Liver (tissue), 9 donors: ENCODE data around the gene IFRD2. TPM values are rescaled to one million over a fixed set of nuclear protein-coding genes. Genes with fewer than 3 reads are reported as not detected.

Experiments used
- DNase-seq: peaks from one replicate; pipeline ENCODE4 v3.0.0-alpha.2; 2017; ENCODE audit warnings: low spot score
- H3K27ac ChIP-seq, 2 donors: one replicate each; pipeline ENCODE4 v1.7.0; 2013; ENCODE audit warnings: inconsistent platforms in 2 of 2, low read length in 2 of 2, control low read depth in 1 of 2, low read depth in 1 of 2, mild to moderate bottlenecking in 1 of 2
- H3K27me3 ChIP-seq, 4 donors: one replicate each; pipeline versions ENCODE4 v1.6.1 to v1.7.0; 2013; ENCODE audit warnings: low read length in 3 of 4, inconsistent platforms in 1 of 4, mild to moderate bottlenecking in 1 of 4, moderate library complexity in 1 of 4; ENCODE audit not compliant: control insufficient read depth in 4 of 4, insufficient read depth in 4 of 4
- H3K36me3 ChIP-seq, 4 donors: one replicate each; pipeline versions ENCODE4 v1.6.1 to v1.7.0; 2013; ENCODE audit warnings: low read length in 3 of 4, mild to moderate bottlenecking in 3 of 4, low read depth in 1 of 4, moderate library complexity in 1 of 4; ENCODE audit not compliant: control insufficient read depth in 4 of 4, insufficient read depth in 3 of 4
- H3K4me1 ChIP-seq, 4 donors: one replicate each; pipeline versions ENCODE4 v1.6.1 to v1.7.0; 2013; ENCODE audit warnings: low read length in 3 of 4, mild to moderate bottlenecking in 3 of 4, moderate library complexity in 1 of 4; ENCODE audit not compliant: control insufficient read depth in 4 of 4, insufficient read depth in 4 of 4
- H3K4me3 ChIP-seq, 3 donors: one replicate each; pipeline versions ENCODE4 v1.6.1 to v1.7.0; 2013; ENCODE audit warnings: low read length in 3 of 3, control low read depth in 1 of 3, low read depth in 1 of 3, mild to moderate bottlenecking in 1 of 3
- H3K9ac ChIP-seq, 2 donors: one replicate each; pipeline ENCODE4 v1.7.0; 2013; ENCODE audit warnings: low read length in 2 of 2, mild to moderate bottlenecking in 2 of 2, moderate library complexity in 2 of 2, control low read depth in 1 of 2, low read depth in 1 of 2
- H3K9me3 ChIP-seq, 4 donors: one replicate each; pipeline versions ENCODE4 v1.6.1 to v1.7.0; 2013; ENCODE audit warnings: low read length in 3 of 4; ENCODE audit not compliant: control insufficient read depth in 4 of 4
- EGR1 ChIP-seq, 2 donors: IDR thresholded peaks; 2 replicates each; pipeline ENCODE4 v1.6.1; 2016 to 2018; ENCODE audit warnings: antibody characterized with exemption in 2 of 2, low read depth in 2 of 2
- GABPA ChIP-seq, 2 donors: IDR thresholded peaks in 1 of 2; conservative IDR thresholded peaks in 1 of 2; 2 replicates each; pipeline ENCODE4 v1.6.1; 2016; ENCODE audit warnings: antibody characterized with exemption in 2 of 2, mild to moderate bottlenecking in 1 of 2, moderate library complexity in 1 of 2
- HNF4A ChIP-seq, 2 donors: conservative IDR thresholded peaks; 2 replicates each; pipeline ENCODE4 v1.6.1; 2016; ENCODE audit warnings: antibody characterized with exemption in 2 of 2, mild to moderate bottlenecking in 2 of 2
- HNF4G ChIP-seq: IDR thresholded peaks from 2 replicates; pipeline ENCODE4 v1.6.1; 2016; ENCODE audit warnings: antibody characterized with exemption
- JUND ChIP-seq, 2 donors: IDR thresholded peaks; 2 replicates each; pipeline ENCODE4 v1.6.1; 2016; ENCODE audit warnings: antibody characterized with exemption in 2 of 2
- RAD21 ChIP-seq, 2 donors: IDR thresholded peaks; 2 replicates each; pipeline ENCODE4 v1.6.1; 2016; ENCODE audit warnings: antibody characterized with exemption in 2 of 2, mild to moderate bottlenecking in 2 of 2
- REST ChIP-seq: IDR thresholded peaks from 2 replicates; pipeline ENCODE4 v1.6.1; 2016; ENCODE audit warnings: antibody characterized with exemption, mild to moderate bottlenecking
- RXRA ChIP-seq, 2 donors: IDR thresholded peaks; 2 replicates each; pipeline ENCODE4 v1.6.1; 2017 to 2018; ENCODE audit warnings: antibody characterized with exemption in 2 of 2, mild to moderate bottlenecking in 1 of 2
- TAF1 ChIP-seq: conservative IDR thresholded peaks from 2 replicates; pipeline ENCODE4 v1.6.1; 2016; ENCODE audit warnings: antibody characterized with exemption, mild to moderate bottlenecking
- YY1 ChIP-seq: IDR thresholded peaks from 2 replicates; pipeline ENCODE4 v1.6.1; 2016; ENCODE audit warnings: antibody characterized with exemption, mild to moderate bottlenecking
- ZBTB33 ChIP-seq: IDR thresholded peaks from 2 replicates; pipeline ENCODE4 v1.6.1; 2016; ENCODE audit warnings: antibody characterized with exemption
- WGBS: extraction: QIAGEN DNeasy Blood & Tissue Kit; methylation state at CpG from one replicate; pipeline ENCODE4 v1.1.7; 2013; 5-methylcytosine and 5-hydroxymethylcytosine counted together
- polyA plus RNA-seq, 2 donors: library from polyadenylated mRNA; stranded (reverse) in 1 of 2; unstranded in 1 of 2; fragments of 200-250 nt in 1 of 2; fragments of >200 nt in 1 of 2; fragmentation: Nextera tagmentation in 1 of 2; extraction: Ambion mirVana in 1 of 2; gene quantifications; one replicate each; pipeline versions ENCODE4 v1.2.1 to v1.2.3, GENCODE V29; 2013 to 2015
- total RNA-seq, 2 donors: library from RNA; depleted of rRNA; stranded (reverse); fragments of >200 nt; gene quantifications; one replicate each; pipeline ENCODE4 v1.2.3, GENCODE V29; 2014
- TF ChIP-seq, protein P1 (sequence below): IDR thresholded peaks from 2 replicates; pipeline ENCODE4 v1.6.1; 2016; ENCODE audit warnings: antibody characterized with exemption
- donor health status: healthy.
- donor health status: healthy.
- donor health status: healthy.
- donor health status: healthy.
- donor health status: healthy.

The IFRD2 gene
- total and polyA plus RNA-seq, 4 donors, result 55.7 to 91.2 (median 63.2) TPM

- TF ChIP-seq JUND (IDR thresholded peaks at IDR 0.05), result no peak
- TF ChIP-seq, protein P1, sequence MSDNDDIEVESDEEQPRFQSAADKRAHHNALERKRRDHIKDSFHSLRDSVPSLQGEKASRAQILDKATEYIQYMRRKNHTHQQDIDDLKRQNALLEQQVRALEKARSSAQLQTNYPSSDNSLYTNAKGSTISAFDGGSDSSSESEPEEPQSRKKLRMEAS, result peak; percentile 59
- TF ChIP-seq RXRA (IDR thresholded peaks at IDR 0.05), result no peak
- peak; percentile 47 for TF ChIP-seq REST
- TF ChIP-seq GABPA (IDR thresholded peaks at IDR 0.05 in 1 of 2, conservative IDR thresholded peaks at IDR 0.05 in 1 of 2), result no peak
- TF ChIP-seq RAD21 (IDR thresholded peaks at IDR 0.05), result peak in 1 of 2 donors; percentile 3
- TF ChIP-seq EGR1 (IDR thresholded peaks at IDR 0.05; ENCODE audit: low read depth in 2 of 2), result no peak
- no peak for TF ChIP-seq HNF4G
- no peak for TF ChIP-seq ZBTB33
- no peak for TF ChIP-seq TAF1
- peak; percentile 87 for TF ChIP-seq YY1
- WGBS, result 35% methylated on average over 32 of the region's 32 CpGs
- peak overlapping the region; percentile 75 to 87 for H3K9ac ChIP-seq
- no peaks in the 10 kb centered on the region for H3K9me3 ChIP-seq
- H3K4me3 ChIP-seq, result peak overlapping the region; percentile 50 to 81 (median 66)
- H3K27ac ChIP-seq, result peak overlapping the region; percentile 84 to 98
- H3K27me3 ChIP-seq, result no peaks in the 10 kb centered on the region
- H3K4me1 ChIP-seq, result peaks cover 12 to 48% (median 31%) of the 10 kb centered on the region in 4 donors
- DNase-seq, result peak; percentile 32
- H3K36me3 ChIP-seq, result peaks cover 0 to 3% (median 0%) of the 10 kb centered on the region in 4 donors
Observed at GRCh38 chr3:50302095-50303012, 10.1 kb upstream of the IFRD2 start.

GRCh38 chr3:50300681-50301254 is 8.5 kb upstream of the IFRD2 start:
- Histone ChIP-seq H3K27me3 (no peaks in the 10 kb centered on the region), H3K4me1 (peaks cover 12 to 49% (median 31%) of the 10 kb centered on the region in 4 donors), H3K9ac (peak overlapping the region in 1 of 2 donors; percentile 7), H3K27ac (peak overlapping the region; percentile 84 to 95), H3K36me3 (peaks cover 0 to 3% (median 0%) of the 10 kb centered on the region in 4 donors), H3K4me3 (peak overlapping the region in 1 of 3 donors; percentile 2), H3K9me3 (no peaks in the 10 kb centered on the region)
- TF ChIP-seq RAD21 (IDR thresholded peaks at IDR 0.05), result no peak
- TF ChIP-seq RXRA (IDR thresholded peaks at IDR 0.05), result no peak
- no peak for TF ChIP-seq REST
- TF ChIP-seq HNF4A (conservative IDR thresholded peaks at IDR 0.05), result no peak
- no peak for TF ChIP-seq GABPA (IDR thresholded peaks at IDR 0.05 in 1 of 2, conservative IDR thresholded peaks at IDR 0.05 in 1 of 2)
- TF ChIP-seq, protein P1, result peak; percentile 2
- 83% methylated on average over 6 of the region's 6 CpGs for WGBS
- peak; percentile 33 for DNase-seq
